Breast epithelium (tissue), 3 donors: ENCODE data around the gene DPAGT1.

ENCODE experiments used
- CTCF ChIP-seq, 3 donors: fragments of 450-650 bp; IDR thresholded peaks; one replicate each; pipeline ENCODE4 v1.5.1; 2016 to 2017; ENCODE audit warnings: antibody characterized with exemption in 3 of 3, mild to moderate bottlenecking in 3 of 3, moderate library complexity in 3 of 3
- POLR2A ChIP-seq: fragments of 450-650 bp; IDR thresholded peaks from one replicate; pipeline ENCODE4 v1.6.1; 2016; ENCODE audit warnings: antibody characterized with exemption, mild to moderate bottlenecking, moderate library complexity

- TF ChIP-seq CTCF (IDR thresholded peaks at IDR 0.05) = no peak
- TF ChIP-seq POLR2A = no peak
These were observed 49.4 kb downstream of the DPAGT1 start for GRCh38 chr11:119052163-119052814.
